ENCODE results near the gene OR8S1.

DNA sequence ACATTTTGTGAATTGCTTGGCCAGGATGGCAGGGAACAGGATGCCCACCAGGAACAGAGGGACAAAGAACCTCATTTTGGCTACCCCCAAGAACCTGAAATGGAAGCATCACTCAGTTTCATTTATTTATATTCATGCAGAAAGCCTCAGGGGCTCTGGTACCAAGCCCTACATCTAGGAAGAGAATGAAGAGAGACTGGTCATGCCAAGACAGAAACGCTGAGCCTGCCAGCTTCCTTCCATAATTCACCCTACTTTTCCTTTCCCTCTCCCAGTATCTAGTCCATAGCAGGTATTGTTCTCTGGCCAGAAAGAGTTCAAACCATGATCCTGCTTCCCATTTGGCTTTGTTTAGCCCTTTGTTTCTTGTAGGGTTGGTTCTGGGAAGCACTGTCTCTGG lies 44.5 kb downstream of the OR8S1 start, which contains the start of gene LALBA:
- TF ChIP-seq, protein P1, sequence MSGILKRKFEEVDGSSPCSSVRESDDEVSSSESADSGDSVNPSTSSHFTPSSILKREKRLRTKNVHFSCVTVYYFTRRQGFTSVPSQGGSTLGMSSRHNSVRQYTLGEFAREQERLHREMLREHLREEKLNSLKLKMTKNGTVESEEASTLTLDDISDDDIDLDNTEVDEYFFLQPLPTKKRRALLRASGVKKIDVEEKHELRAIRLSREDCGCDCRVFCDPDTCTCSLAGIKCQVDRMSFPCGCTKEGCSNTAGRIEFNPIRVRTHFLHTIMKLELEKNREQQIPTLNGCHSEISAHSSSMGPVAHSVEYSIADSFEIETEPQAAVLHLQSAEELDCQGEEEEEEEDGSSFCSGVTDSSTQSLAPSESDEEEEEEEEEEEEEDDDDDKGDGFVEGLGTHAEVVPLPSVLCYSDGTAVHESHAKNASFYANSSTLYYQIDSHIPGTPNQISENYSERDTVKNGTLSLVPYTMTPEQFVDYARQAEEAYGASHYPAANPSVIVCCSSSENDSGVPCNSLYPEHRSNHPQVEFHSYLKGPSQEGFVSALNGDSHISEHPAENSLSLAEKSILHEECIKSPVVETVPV (CRISPR knock-in tag; IDR thresholded peaks at IDR 0.05), result no peak
- TF ChIP-seq RARB (CRISPR knock-in tag; IDR thresholded peaks at IDR 0.05) (no peak), GLIS3 (CRISPR knock-in tag; IDR thresholded peaks at IDR 0.05) (no peak), TOX (CRISPR knock-in tag; IDR thresholded peaks at IDR 0.05; ENCODE audit: borderline replicate concordance) (no peak)

Measured in SK-N-SH treated with all-trans-retinoic acid at 6 μM for 48 hours (cell line).